Lower leg skin (tissue), 4 donors: Measurements from ENCODE around the gene PRR20A. TPM values are rescaled to one million over a fixed set of nuclear protein-coding genes. Genes with fewer than 3 reads are reported as not detected.
"Not testable (repeated sequence)": the region's sequence is repeated elsewhere in the genome, so short reads cannot be mapped to it uniquely, and the experiment has no call there.

Experiments
- DNase-seq, 2 donors: peaks; one replicate each; pipeline ENCODE4 v3.0.0-alpha.2; 2019; ENCODE audit warnings: low spot score in 2 of 2
- H3K4me3 ChIP-seq: fragments of 200-600 bp; sonication (generic); 2 replicates; pipeline ENCODE4 v1.5.1; 2017; ENCODE audit warnings: mild to moderate bottlenecking, low read depth; ENCODE audit not compliant: poor library complexity, severe bottlenecking
- POLR2A ChIP-seq, 2 donors: fragments of 450-650 bp; IDR thresholded peaks; one replicate each; pipeline ENCODE4 v1.6.1; 2016 to 2017; ENCODE audit warnings: antibody characterized with exemption in 2 of 2, mild to moderate bottlenecking in 1 of 2, moderate library complexity in 1 of 2
- WGBS, 2 donors: methylation state at CpG; one replicate each; pipeline ENCODE4 v1.1.5; 2018; 5-methylcytosine and 5-hydroxymethylcytosine counted together
- intact Hi-C: fragments of 100-400 bp; cut with DNase I; formaldehyde crosslinking; loops from one replicate; pipeline ENCODE4 v1.15.0; 2023; ENCODE audit warnings: low total_unique reads
- total RNA-seq, 4 donors: library from RNA; depleted of rRNA; stranded (reverse); fragments of >200 nt; gene quantifications; one replicate each; pipeline ENCODE4 v1.1.0, GENCODE V29; 2016
- TF ChIP-seq, protein P1 (sequence below), 3 donors: fragments of 450-650 bp; IDR thresholded peaks; one replicate each; pipeline ENCODE4 v1.5.1; 2016; ENCODE audit warnings: antibody characterized with exemption in 3 of 3, mild to moderate bottlenecking in 3 of 3, moderate library complexity in 2 of 3

Gene PRR20A
- total RNA-seq, 4 donors from 2014 or later = not detected

DNA sequence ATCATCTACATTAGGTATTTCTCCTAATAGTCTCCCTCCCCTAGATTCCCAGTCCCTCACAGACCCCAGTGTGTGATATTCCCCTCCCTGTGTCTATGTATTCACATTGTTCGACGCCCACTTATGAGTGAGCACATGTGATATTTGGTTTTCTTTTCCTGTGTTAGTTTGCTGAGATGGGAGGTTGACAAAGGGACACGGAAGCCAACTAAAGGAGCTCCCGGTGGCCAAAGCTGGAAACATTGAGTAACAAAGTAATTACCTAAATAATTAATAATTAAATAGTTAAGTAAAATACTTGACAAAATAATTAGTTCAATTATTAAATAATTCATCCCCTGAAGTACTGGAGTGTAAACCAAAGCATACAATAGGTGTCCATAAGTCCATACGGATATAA, 1.7 kb upstream of the PRR20A start:
- no peak for TF ChIP-seq POLR2A (IDR thresholded peaks at IDR 0.05)
- TF ChIP-seq, protein P1, sequence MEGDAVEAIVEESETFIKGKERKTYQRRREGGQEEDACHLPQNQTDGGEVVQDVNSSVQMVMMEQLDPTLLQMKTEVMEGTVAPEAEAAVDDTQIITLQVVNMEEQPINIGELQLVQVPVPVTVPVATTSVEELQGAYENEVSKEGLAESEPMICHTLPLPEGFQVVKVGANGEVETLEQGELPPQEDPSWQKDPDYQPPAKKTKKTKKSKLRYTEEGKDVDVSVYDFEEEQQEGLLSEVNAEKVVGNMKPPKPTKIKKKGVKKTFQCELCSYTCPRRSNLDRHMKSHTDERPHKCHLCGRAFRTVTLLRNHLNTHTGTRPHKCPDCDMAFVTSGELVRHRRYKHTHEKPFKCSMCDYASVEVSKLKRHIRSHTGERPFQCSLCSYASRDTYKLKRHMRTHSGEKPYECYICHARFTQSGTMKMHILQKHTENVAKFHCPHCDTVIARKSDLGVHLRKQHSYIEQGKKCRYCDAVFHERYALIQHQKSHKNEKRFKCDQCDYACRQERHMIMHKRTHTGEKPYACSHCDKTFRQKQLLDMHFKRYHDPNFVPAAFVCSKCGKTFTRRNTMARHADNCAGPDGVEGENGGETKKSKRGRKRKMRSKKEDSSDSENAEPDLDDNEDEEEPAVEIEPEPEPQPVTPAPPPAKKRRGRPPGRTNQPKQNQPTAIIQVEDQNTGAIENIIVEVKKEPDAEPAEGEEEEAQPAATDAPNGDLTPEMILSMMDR (IDR thresholded peaks at IDR 0.05) = no peak
- H3K4me3 ChIP-seq = no peak overlapping the region
- intact Hi-C loops = no loop called here
- WGBS, 2 donors = 90 to 95% methylated on average over 5 of the region's 5 CpGs
- DNase-seq = peak in 1 of 2 donors; percentile 58

DNA sequence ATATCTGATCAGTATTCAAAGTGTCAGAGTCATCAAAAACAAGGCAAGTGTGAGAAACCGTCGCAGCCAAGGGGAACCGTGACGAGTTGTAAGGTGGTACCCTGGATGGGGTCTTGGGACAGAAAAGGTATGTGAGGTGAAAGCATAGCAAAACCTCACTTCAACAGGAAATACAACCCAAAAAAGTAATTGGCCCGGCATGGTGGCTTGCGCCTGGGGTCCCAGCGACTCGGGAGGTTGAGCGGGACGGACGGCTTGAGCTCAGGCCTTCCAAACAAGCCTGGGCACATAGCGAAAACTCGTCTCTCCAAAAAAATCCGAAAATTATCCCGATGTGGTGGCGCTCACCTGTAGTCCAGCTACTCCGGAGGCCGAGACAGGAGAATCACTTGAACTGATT, 937 bp upstream of the PRR20A start:
- intact Hi-C loops, DNase-seq, H3K4me3 ChIP-seq: not testable (repeated sequence)
- WGBS, 2 donors = 93 to 95% methylated on average over 4 to 11 of the region's 18 CpGs

DNA sequence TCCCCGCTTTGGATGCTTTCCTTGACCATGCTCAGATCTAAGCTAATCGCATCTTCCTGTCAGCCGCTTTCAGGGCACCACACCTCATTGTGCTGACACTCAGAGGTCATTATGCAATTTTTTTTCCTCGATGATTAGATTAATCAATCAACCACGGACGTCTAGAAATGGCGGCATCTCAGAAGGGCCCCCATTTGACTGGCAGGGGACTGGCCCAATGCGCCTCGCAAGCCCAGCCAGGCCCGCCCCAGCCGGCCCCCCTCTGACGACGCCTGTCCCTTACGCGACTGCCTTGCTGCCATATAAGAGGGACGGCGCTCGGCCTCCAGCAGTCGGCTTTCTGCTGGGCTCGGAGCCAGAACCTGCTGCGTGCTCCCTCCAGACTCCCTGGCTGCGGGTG, 6.5 kb downstream of the PRR20A start, which contains the start of gene PRR20B:
Gene PRR20B, plus strand, starts transcription at position 301 of the 400 bp plus-strand sequence. CDS start 387 bp downstream, outside the sequence.
- WGBS, 2 donors = no CpG with 5 or more reads among the region's 22 CpGs
- H3K4me3 ChIP-seq, DNase-seq, intact Hi-C loops: not testable (repeated sequence)

DNA sequence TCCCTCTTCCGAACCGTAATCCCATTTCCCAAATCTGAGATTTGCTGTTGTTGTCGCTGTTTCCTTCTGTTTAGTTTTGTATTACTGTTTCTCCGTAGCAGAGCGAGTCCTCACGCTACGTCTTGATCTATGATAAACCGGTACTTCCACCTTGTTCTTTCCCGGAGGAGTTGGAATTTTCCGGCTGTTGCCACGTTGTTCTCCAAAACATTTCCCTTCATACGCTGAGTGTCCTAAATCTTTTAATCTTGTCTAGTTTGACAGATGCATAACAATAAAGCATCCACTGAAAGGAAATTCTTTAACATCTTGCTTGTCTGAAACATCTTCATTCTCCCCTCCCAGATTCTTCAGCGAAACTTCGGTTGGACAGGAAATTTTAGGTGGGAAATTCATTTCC, 7.4 kb downstream of the PRR20A start:
- H3K4me3 ChIP-seq, DNase-seq, intact Hi-C loops: not testable (repeated sequence)
- whole genome bisulfite sequencing, 2 donors = 94 to 96% methylated on average over 9 of the region's 14 CpGs

DNA sequence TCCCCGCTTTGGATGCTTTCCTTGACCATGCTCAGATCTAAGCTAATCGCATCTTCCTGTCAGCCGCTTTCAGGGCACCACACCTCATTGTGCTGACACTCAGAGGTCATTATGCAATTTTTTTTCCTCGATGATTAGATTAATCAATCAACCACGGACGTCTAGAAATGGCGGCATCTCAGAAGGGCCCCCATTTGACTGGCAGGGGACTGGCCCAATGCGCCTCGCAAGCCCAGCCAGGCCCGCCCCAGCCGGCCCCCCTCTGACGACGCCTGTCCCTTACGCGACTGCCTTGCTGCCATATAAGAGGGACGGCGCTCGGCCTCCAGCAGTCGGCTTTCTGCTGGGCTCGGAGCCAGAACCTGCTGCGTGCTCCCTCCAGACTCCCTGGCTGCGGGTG, 13.0 kb downstream of the PRR20A start, which contains the start of gene PRR20C:
Gene PRR20C, plus strand, starts transcription at position 301 of the 400 bp plus-strand sequence. CDS start 387 bp downstream, outside the sequence.
- intact Hi-C loops, DNase-seq, H3K4me3 ChIP-seq: not testable (repeated sequence)
- no CpG with 5 or more reads among the region's 22 CpGs for WGBS, 2 donors

DNA sequence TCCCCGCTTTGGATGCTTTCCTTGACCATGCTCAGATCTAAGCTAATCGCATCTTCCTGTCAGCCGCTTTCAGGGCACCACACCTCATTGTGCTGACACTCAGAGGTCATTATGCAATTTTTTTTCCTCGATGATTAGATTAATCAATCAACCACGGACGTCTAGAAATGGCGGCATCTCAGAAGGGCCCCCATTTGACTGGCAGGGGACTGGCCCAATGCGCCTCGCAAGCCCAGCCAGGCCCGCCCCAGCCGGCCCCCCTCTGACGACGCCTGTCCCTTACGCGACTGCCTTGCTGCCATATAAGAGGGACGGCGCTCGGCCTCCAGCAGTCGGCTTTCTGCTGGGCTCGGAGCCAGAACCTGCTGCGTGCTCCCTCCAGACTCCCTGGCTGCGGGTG, 19.6 kb downstream of the PRR20A start, which contains the start of gene PRR20D:
Gene PRR20D, plus strand, starts transcription at position 301 of the 400 bp plus-strand sequence. CDS start 387 bp downstream, outside the sequence.
- WGBS, 2 donors = no CpG with 5 or more reads among the region's 22 CpGs
- DNase-seq, H3K4me3 ChIP-seq, intact Hi-C loops: not testable (repeated sequence)

DNA sequence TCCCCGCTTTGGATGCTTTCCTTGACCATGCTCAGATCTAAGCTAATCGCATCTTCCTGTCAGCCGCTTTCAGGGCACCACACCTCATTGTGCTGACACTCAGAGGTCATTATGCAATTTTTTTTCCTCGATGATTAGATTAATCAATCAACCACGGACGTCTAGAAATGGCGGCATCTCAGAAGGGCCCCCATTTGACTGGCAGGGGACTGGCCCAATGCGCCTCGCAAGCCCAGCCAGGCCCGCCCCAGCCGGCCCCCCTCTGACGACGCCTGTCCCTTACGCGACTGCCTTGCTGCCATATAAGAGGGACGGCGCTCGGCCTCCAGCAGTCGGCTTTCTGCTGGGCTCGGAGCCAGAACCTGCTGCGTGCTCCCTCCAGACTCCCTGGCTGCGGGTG, 26.2 kb downstream of the PRR20A start, which contains the start of gene PRR20E:
Gene PRR20E, plus strand, starts transcription at position 301 of the 400 bp plus-strand sequence. CDS start 387 bp downstream, outside the sequence.
- DNase-seq, intact Hi-C loops: not testable (repeated sequence)
- WGBS, 2 donors = no CpG with 5 or more reads among the region's 22 CpGs

DNA sequence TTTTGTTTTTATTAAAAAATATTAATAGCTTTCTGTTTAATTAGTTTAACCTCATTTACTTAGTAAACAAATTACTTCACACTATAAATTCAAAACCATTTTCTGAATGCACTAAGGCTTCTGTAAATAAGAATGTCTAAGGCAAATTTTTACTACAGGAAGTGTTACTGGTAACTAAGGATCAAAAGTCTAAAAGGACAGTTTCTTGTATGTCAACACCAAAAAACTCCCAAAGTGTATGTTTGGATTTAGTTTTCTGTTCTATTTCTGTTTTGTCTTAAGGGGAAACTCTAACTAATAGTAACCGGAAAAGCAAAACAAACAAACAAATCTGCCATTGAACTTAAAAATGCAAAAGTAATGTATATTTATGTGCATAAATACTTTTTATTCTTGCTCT, 50.9 kb downstream of the PRR20A start:
- no peak for DNase-seq
- intact Hi-C loops = no loop called here
- no peak for TF ChIP-seq POLR2A (IDR thresholded peaks at IDR 0.05)
- TF ChIP-seq, protein P1 (IDR thresholded peaks at IDR 0.05) = no peak
- H3K4me3 ChIP-seq = no peak overlapping the region
- 72 to 80% methylated on average over 1 of the region's 1 CpG for WGBS, 2 donors

More for the DNA sequence above, 26.2 kb downstream of the PRR20A start, which contains the start of gene PRR20E:
- H3K4me3 ChIP-seq = not testable (repeated sequence)

Other genes starting within 250 kb of the PRR20A start
- gene PRR20B, start 6.6 kb downstream of the PRR20A start, total RNA-seq = not detected
- not detected for gene PRR20C, start 13.1 kb downstream of the PRR20A start, total RNA-seq
- gene PRR20D, start 19.7 kb downstream of the PRR20A start, total RNA-seq = not detected
- gene PRR20E, start 26.3 kb downstream of the PRR20A start, total RNA-seq = not detected